Measurements from ENCODE around the gene DENND6B.
"Not testable (repeated sequence)": the region's sequence is repeated elsewhere in the genome, so short reads cannot be mapped to it uniquely, and the experiment has no call there.

The DENND6B gene

GRCh38 chr22:50343541-50343935 is 16.7 kb upstream of the DENND6B start:
- Mint-ChIP-seq H3K9me3 (no peaks in the 10 kb centered on the region), H3K27ac (no peak overlapping the region), H3K36me3 (no peaks in the 10 kb centered on the region), H3K4me3 (peak overlapping the region; percentile 62), H3K4me1 (peaks cover 9% of the 10 kb centered on the region), H3K27me3 (no peaks in the 10 kb centered on the region)

- H3K9me3 Mint-ChIP-seq = no peaks in the 10 kb centered on the region
- peaks cover 9% of the 10 kb centered on the region for H3K4me1 Mint-ChIP-seq
- H3K27me3 Mint-ChIP-seq = no peaks in the 10 kb centered on the region
- H3K27ac Mint-ChIP-seq = peak within 1 kb of the TSS; percentile 90
- H3K36me3 Mint-ChIP-seq = no peaks in the 10 kb centered on the region
- H3K4me3 Mint-ChIP-seq = peak within 1 kb of the TSS; percentile 85
Observed at GRCh38 chr22:50342651-50343540, 16.1 kb upstream of the DENND6B start, which contains the start of gene PPP6R2. PPP6R2 (plus strand) TSS chr22:50343327; CDS start chr22:50393909, 50,582 bp downstream.

- H3K27me3 Mint-ChIP-seq = no peaks in the 10 kb centered on the region
- H3K36me3 Mint-ChIP-seq = no peaks in the 10 kb centered on the region
- no peaks in the 10 kb centered on the region for H3K9me3 Mint-ChIP-seq
- H3K27ac Mint-ChIP-seq = peak overlapping the region; percentile 90
- peaks cover 9% of the 10 kb centered on the region for H3K4me1 Mint-ChIP-seq
- peak overlapping the region; percentile 85 for H3K4me3 Mint-ChIP-seq
Observed at GRCh38 chr22:50341977-50342650, 15.3 kb upstream of the DENND6B start.

- no peaks in the 10 kb centered on the region for H3K27me3 Mint-ChIP-seq
- H3K4me1 Mint-ChIP-seq = peaks cover 9% of the 10 kb centered on the region
- no peak overlapping the region for H3K27ac Mint-ChIP-seq
- H3K9me3 Mint-ChIP-seq = no peaks in the 10 kb centered on the region
- H3K36me3 Mint-ChIP-seq = no peaks in the 10 kb centered on the region
- H3K4me3 Mint-ChIP-seq = no peak overlapping the region
Observed at GRCh38 chr22:50339945-50340879, 13.4 kb upstream of the DENND6B start.

- no peak overlapping the region for H3K4me3 Mint-ChIP-seq
- peaks cover 9% of the 10 kb centered on the region for H3K4me1 Mint-ChIP-seq
- no peaks in the 10 kb centered on the region for H3K27me3 Mint-ChIP-seq
- no peak overlapping the region for H3K27ac Mint-ChIP-seq
- no peaks in the 10 kb centered on the region for H3K9me3 Mint-ChIP-seq
- H3K36me3 Mint-ChIP-seq = no peaks in the 10 kb centered on the region
Observed at GRCh38 chr22:50338860-50339462, 12.1 kb upstream of the DENND6B start.

- no peak overlapping the region for H3K4me3 Mint-ChIP-seq
- H3K36me3 Mint-ChIP-seq = no peaks in the 10 kb centered on the region
- no peaks in the 10 kb centered on the region for H3K9me3 Mint-ChIP-seq
- H3K27me3 Mint-ChIP-seq = no peaks in the 10 kb centered on the region
- H3K27ac Mint-ChIP-seq = no peak overlapping the region
- peaks cover 9% of the 10 kb centered on the region for H3K4me1 Mint-ChIP-seq
Observed at GRCh38 chr22:50338042-50338573, 11.3 kb upstream of the DENND6B start.

- no peak overlapping the region for H3K27ac Mint-ChIP-seq
- peaks cover 8% of the 10 kb centered on the region for H3K4me1 Mint-ChIP-seq
- no peaks in the 10 kb centered on the region for H3K9me3 Mint-ChIP-seq
- no peaks in the 10 kb centered on the region for H3K27me3 Mint-ChIP-seq
- H3K36me3 Mint-ChIP-seq = no peaks in the 10 kb centered on the region
- H3K4me3 Mint-ChIP-seq = no peak overlapping the region
Observed at GRCh38 chr22:50337262-50338041, 10.6 kb upstream of the DENND6B start.

GRCh38 chr22:50334433-50334832 is 7.6 kb upstream of the DENND6B start:
- H3K27ac Mint-ChIP-seq, H3K36me3 Mint-ChIP-seq, H3K9me3 Mint-ChIP-seq, H3K27me3 Mint-ChIP-seq, H3K4me3 Mint-ChIP-seq, H3K4me1 Mint-ChIP-seq: not testable (repeated sequence)

- Mint-ChIP-seq H3K9me3 (no peaks in the 10 kb centered on the region), H3K27me3 (no peaks in the 10 kb centered on the region), H3K27ac (no peak overlapping the region), H3K4me1 (peaks cover 13% of the 10 kb centered on the region), H3K36me3 (no peaks in the 10 kb centered on the region), H3K4me3 (no peak overlapping the region)
Observed at GRCh38 chr22:50329236-50329635, 2.4 kb upstream of the DENND6B start.

GRCh38 chr22:50327711-50328019 is 853 bp upstream of the DENND6B start:
- Mint-ChIP-seq H3K4me3 (peak overlapping the region; percentile 75), H3K27me3 (no peaks in the 10 kb centered on the region), H3K36me3 (no peaks in the 10 kb centered on the region), H3K27ac (no peak overlapping the region), H3K4me1 (peaks cover 13% of the 10 kb centered on the region), H3K9me3 (no peaks in the 10 kb centered on the region)

GRCh38 chr22:50326225-50326955 is 422 bp downstream of the DENND6B start:
- Mint-ChIP-seq H3K27me3 (no peaks in the 10 kb centered on the region), H3K4me3 (peak overlapping the region; percentile 86), H3K27ac (peak overlapping the region; percentile 72), H3K36me3 (no peaks in the 10 kb centered on the region), H3K4me1 (peaks cover 13% of the 10 kb centered on the region), H3K9me3 (no peaks in the 10 kb centered on the region)

GRCh38 chr22:50325444-50326224 is 1.2 kb downstream of the DENND6B start:
- Mint-ChIP-seq H3K9me3 (no peaks in the 10 kb centered on the region), H3K27ac (no peak overlapping the region), H3K27me3 (no peaks in the 10 kb centered on the region), H3K4me1 (peaks cover 13% of the 10 kb centered on the region), H3K36me3 (no peaks in the 10 kb centered on the region), H3K4me3 (peak overlapping the region; percentile 86)

GRCh38 chr22:50323900-50324299 is 2.9 kb downstream of the DENND6B start:
- no peak overlapping the region for H3K4me3 Mint-ChIP-seq
- no peaks in the 10 kb centered on the region for H3K9me3 Mint-ChIP-seq
- no peaks in the 10 kb centered on the region for H3K36me3 Mint-ChIP-seq
- H3K27ac Mint-ChIP-seq = no peak overlapping the region
- H3K4me1 Mint-ChIP-seq = peaks cover 8% of the 10 kb centered on the region
- H3K27me3 Mint-ChIP-seq = no peaks in the 10 kb centered on the region

All from activated naive CD4-positive, alpha-beta T cell treated with anti-CD3 and anti-CD28 coated beads, Interleukin-2, amount 50 U/mL, for 24 hours (primary cell).